ENCODE data around the gene KRT78.

The KRT78 gene

DNA sequence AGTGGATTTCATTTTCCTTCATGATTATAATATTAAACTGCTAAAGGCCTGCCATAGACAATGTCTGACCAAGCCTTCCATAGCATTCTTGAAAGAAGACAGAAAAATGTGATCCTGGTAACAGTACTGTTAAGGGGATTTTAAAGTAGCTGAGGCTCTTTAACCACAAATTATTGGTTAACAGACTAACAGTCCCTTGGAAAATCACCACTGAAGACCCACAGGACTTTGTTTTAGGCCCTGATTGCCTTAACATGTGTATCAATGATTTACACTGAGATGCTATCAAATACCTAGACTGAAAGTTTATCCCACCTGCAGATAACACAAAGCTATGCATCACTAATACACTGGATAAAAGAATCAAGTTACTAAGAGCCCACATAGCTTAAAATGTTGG lies 20.6 kb downstream of the KRT78 start:
- DNase-seq (ENCODE audit: low read depth, low spot score), result no peak
- no peak overlapping the region for H3K4me3 ChIP-seq (ENCODE audit: low read length)

DNA sequence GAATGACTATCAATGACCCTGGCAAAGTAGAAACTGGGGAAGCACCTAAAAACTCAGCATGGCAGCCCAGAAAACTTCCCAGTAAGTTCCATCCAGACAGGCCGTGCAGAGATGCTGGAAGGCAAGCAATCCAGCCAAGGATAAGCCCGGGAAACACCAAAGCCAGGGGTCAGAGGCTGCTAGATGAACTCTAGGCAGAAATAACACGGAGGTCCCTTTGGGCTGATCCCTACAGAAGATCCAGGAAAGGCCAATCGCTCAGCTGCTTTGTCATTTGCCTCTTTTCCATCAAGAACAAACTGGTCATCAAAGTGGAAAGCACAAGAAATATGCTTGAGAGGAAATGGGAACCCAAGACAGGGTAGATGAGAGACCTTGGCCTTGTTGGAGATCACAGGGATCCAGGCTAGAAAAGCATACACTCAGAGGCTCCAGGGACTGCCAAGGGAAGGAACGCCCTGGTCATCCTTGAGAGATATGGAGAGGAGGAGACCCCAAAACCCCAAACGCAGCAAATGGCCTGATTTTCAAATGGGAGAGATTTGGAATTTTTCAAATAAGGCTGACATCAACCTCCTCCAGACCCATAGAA lies 21.2 kb downstream of the KRT78 start:
- no peak for DNase-seq (ENCODE audit: low read depth, low spot score)
- H3K4me3 ChIP-seq (ENCODE audit: low read length), result no peak overlapping the region

DNA sequence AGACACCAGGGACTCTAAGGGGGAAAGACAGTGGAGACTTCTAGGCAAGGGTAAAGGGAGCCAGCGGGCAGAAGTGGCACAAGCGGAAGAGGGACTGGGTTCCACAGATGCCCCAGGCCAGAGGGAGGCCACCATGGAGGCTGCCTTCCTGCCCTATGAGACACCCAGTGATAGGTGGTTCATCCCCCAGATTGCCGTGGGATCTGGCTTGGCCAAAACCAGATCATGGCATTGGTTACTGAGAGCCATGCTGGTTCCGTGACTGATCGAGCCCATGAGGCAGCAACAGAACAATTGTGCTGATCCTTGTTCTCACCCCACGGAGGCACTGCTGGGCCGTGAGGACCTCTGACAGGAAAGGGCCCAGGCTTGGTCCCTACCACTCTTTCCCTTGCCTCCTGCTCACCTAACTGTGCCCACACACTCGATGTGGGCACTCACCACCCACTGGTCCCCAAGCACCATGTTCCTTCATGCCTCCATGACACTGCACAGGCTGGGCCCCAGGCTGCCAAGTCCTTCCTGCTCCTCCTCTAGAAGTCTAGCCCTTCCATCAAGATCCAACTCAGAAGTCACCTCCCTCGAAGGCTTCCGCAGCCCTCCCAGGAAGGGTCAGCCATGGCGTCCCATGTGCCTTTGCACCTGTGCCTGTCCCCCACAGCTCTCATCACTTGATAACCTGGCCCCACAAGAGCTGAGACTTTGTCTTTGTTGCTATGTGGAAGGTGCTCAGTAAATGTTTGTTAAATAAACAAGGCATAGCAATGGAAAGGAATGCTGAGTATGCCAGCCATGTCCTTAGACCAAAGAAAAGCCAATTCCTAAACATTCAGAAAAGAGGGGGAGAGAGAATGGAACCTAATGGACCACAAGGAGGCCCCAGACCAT lies 21.9 kb downstream of the KRT78 start:
- no peak overlapping the region for H3K4me3 ChIP-seq (ENCODE audit: low read length)
- DNase-seq (ENCODE audit: low read depth, low spot score), result no peak

DNA sequence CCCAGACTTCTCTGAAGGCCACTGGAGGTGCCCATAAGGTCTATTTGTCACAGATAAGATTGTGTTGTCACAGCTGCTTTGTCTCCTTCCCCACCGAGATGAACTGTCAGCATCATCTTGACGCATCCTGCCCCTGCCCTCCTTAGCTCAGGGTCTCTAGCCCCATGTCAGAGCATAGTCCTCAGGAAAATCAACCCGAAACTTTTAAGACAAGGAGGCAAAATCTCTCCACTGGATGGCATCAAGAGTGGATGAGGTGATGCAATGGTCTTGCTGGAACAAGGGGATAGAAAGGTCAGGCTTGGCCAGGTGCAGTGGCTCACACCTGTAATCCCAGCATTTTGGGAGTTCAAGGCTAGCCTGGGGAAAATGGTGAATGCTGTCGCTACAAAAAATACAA lies 22.8 kb downstream of the KRT78 start:
- no peak for DNase-seq (ENCODE audit: low read depth, low spot score)
- H3K4me3 ChIP-seq (ENCODE audit: low read length), result no peak overlapping the region

DNA sequence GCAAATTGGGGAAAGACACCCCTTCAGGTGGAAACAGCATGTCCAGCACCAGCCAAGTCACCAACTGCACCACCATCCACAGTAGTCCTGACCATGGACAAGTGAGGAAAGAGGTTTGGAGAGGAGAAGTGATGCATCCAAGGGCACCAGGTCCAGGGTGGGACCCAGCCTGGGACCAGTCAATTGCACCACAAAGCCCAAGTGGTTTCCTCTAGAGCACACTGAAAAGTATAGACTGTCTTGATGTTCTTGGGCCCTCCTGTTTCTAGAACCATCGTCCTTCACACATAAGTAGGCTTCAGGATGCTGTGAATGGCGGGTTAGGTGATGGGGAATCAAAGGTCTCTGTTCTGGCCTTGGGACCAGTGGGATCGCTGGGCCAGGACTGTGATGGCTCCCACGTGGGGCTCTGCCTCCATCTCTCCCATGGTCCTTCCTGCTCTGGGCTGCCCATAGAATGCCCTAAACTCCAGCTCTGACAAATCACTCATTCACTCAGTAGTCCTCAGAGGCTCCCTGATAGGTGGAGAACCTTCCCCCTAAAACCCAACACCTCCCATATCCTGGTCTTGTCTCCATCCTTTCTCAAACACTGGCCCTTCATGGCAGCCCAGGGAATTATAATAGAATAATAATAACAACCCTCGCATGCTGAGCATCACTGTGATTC lies 23.9 kb downstream of the KRT78 start:
- H3K4me3 ChIP-seq (ENCODE audit: low read length), result no peak overlapping the region

DNA sequence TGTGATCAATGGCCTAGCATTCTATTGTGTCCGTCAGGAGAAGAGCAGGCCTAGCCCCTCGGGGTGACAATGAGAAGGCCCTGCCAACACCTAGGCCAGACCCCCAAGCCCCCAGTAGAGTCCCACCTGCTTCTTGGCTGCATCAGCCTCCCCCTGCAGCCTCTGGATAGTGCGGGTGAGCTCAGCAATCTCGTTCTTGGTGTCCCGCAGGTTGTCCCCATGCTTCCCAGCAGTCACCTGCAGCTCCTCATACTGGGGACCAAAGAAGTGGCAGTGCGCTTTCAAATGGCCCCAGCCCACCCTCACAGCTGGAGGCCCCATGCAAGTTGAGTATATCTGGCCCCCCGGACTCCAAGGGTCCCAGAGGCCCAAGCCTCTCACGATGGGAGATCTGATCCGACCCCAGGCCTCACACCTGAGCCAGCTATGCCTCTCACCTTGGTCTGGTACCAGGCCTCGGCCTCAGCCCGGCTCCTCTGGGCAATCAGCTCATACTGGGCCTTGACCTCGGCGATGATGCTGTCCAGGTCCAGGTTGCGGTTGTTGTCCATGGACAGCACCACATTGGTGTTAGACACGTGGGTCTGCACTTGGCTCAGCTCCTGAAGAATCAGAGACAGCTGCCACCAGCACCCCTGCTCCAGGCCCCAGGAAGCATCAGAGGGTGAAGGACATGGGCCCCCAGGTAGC lies 24.9 kb downstream of the KRT78 start:
- DNase-seq (ENCODE audit: low read depth, low spot score), result no peak
- no peak overlapping the region for H3K4me3 ChIP-seq (ENCODE audit: low read length)

More for the DNA sequence above, 23.9 kb downstream of the KRT78 start:
- DNase-seq (ENCODE audit: low read depth, low spot score), result no peak

DNA sequence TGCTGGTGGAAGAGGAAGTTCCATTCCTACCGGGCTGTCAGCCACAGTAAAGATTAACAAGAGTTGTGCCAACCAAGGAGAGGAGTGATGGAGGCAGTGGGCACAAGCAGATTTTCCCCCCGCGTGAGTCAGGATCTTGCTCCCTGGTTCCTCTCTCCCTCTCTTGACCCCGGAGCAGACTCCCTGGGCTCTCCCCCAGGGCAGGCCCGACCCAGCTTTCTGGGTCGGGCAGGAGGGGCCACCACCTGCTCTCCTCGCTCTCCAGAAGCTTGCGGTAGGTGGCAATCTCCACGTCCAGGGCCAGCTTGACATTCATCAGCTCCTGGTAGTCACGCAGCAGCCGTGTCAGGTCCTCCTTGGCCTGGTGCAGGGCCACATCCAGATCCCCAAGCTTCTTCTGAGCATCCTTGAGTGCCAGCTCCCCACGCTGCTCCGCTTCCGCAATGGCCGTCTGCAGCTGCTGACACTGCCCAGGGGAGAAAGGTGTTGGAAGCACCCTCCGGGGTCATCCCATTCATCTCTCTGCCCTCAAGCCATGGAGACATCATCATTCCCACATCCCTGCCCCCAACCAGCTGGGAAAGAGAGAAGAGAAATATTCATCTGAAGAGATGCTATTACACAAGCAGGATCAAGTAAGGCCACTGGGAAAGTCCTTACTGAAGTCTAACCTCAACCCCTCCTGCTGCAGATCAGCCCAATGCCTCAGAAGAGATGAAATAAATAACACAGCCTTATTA lies 25.9 kb downstream of the KRT78 start:
- no peak for DNase-seq (ENCODE audit: low read depth, low spot score)

DNA sequence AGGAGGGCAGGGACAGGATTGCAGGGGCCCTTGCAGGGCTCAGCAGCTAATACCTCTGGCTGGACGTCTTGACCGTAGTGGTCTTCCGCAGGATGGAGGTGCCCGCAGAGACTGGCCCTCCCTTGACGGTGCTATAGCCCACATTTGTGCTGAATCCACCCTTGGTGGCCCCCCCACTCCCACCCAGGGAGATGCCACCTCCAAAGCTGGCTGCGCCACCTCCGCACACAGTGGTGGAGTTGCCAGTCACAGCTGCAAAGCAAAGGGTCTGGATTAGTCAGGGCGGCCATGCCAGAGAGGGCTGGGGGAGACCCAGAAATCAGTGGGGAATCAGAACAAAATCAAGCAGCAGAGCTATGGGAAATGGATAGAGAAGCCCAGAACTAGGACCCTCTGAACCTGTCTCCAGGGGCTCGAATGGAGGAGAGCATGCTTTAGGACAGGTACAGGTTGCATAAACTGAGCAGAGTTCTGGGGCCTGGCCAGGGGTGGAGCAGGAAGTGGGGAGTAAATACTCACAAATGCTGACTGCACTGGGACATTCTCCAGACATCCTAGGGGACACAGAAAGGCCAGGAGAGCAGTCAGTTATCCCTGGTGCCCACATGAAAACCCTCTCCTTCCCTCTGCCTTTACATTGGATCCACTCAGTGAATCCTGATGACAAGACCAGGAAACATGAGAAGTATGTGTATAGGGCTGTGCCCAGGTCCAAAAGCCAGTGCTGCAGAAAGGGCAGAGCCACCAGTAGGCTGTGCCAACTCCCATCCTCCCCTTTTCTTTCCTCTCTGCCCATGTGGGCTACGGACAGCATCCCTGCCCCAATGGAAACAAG lies 26.8 kb downstream of the KRT78 start:
- no peak for DNase-seq (ENCODE audit: low read depth, low spot score)
- no peak overlapping the region for H3K4me3 ChIP-seq (ENCODE audit: low read length)

More for the DNA sequence above, 25.9 kb downstream of the KRT78 start:
- H3K4me3 ChIP-seq (ENCODE audit: low read length), result no peak overlapping the region

DNA sequence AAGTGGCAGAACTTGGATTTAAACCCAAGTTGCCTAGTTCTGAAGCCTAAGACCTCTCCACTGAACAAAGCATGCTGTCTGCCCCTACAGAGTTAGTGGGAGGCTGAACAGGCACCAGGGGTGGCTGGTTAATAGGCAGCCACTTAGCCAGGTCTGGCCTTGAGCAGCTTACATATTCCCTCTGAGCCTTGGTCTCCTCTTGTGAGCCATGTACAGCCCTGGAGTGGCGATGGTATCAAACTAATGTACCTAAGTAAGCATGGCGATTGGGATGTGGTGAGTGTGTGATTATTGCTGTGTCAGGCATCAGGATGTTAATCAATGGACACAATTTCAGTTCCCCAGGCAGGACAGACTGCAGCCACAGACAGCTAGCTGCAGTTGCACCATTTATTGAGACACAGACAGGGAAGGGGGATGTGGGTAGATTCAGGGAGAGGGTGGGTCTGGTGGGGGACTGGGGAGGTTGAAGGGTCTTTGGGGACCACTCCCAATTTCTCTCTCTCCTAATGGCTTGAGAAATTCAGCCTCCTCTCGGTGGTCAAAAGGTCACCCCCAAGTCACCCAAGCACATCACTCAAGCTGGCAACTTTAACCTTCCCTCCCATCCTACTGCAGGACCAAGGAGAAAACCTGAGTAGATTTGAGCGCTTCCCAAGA lies 27.6 kb downstream of the KRT78 start:
- H3K4me3 ChIP-seq (ENCODE audit: low read length), result no peak overlapping the region
- DNase-seq (ENCODE audit: low read depth, low spot score), result no peak

DNA sequence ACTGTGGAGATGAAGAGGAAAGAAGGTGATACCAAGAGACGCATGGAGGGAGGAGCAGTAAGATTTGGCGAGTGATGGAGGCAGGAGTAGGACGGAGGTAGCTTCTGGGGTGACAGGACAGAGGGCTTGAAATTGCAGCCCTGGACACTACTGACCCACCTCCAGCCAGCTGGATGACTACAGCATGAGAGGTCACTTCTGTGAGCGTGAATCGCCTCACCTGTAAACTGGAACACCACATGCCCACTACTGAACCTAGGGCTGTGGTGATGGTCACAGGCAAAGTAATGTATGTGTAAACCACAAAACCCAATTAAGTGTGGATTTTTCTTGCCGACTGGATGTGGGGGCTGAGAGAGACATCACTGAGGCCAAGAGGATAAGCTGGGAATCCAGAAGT lies 28.3 kb downstream of the KRT78 start:
- H3K4me3 ChIP-seq (ENCODE audit: low read length), result no peak overlapping the region
- no peak for DNase-seq (ENCODE audit: low read depth, low spot score)

DNA sequence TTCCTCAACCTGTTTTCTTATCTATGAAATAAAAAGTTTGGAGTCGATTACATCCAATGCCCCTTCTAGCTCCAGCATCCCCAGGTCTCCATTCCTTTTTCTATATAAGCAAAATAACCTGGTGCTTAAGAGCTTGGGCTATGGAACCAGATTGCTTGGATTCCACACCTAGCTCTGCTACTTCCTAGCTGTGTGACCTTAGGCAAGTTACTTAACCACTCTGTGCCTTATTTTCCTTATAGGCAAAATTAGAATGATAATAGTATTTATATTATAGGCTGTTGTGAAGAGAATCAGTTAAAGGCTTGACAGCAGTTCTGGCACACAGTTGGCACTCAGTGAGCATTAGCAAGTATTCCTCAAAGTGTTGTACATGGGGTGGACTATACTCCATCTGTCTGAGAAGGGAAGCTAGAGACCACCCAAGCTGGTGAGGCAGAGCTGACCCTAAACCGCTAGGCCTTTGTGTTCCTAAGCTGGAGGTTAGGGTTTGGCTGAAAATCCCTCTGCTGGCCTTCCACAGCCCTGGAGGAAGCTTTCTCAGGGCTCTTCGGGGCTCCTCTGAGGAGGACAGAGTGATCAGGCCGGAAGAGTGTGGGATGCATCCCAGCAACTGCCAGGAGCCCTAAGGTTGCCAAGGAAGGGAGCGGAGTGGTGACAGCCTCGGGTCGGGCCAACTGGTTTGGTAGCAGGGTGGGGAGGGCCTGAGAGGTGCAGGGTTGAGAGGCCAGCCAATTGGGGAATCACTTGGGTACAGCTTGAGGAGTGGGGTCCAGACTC lies 28.9 kb downstream of the KRT78 start:
- no peak overlapping the region for H3K4me3 ChIP-seq (ENCODE audit: low read length)
- no peak for DNase-seq (ENCODE audit: low read depth, low spot score)

DNA sequence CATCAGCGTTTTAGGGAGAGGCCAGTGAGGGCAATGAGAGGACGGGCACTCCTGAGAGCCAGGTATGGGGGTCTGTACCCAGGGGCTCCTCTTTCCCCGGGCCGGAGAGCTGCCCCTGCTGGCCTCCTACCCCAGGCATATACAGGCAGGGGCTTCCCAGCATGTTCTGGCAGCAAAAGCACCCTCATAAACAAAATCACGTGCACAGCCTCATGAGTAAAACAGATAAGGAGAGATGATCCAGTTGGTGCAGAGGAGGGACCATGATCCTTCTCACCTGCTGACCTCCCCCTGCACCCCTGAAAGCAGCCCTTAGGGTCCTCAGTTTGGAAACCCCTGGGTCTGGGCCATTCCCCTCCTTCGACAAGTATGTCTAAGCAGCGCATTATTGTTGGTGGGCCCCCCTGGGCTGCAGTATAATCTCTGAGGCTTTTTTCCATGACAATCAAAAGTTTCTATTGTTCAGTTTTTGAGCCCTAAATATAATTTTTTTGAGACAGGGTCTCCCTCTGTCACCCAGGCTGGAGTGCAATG lies 29.8 kb downstream of the KRT78 start:
- H3K4me3 ChIP-seq (ENCODE audit: low read length), result no peak overlapping the region
- DNase-seq (ENCODE audit: low read depth, low spot score), result no peak

DNA sequence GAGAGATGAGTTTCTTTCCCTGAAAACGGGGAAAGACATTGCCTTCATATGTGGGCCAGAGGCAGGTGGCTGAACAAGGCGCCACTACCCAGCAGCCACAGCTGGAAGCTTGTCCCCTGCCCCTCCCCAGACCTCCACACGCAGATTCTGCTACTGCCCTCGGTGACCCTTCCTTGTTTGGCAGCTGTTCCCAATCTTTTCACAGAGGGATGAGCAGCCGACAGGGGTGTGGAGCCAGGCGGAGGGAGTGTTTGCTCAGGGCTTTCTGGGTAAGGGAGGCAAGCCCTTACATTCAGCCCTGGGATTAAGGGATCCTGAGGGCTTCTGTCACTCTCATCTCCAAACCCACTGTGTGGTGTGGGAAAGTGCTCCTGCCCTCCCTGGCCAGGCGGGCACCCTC lies 30.4 kb downstream of the KRT78 start:
- no peak for DNase-seq (ENCODE audit: low read depth, low spot score)
- H3K4me3 ChIP-seq (ENCODE audit: low read length), result no peak overlapping the region

DNA sequence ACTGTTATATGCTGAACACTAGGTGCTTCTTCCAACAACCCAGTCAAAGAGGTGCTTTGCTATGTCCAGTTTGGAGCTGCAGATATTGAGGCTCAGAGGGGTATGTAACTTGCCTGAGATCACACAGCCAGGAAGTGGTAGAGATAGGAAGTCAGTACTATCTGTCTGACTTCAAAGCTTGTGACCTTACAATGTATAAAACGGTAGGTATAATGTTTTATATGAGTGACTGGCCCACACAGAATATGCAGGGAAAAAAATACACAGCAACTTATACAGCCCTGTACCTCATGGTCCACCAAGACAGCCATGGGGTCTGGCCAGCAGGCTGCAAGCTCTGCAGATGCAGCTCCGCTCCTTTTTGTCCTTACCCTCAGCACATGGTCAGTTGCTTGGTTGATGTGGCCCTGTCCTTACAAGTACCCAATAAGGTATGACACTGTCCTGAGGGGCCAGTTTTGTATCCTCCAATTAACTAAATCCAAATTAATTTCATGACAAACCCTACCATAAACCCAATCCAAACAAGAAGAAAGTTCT lies 31.0 kb downstream of the KRT78 start:
- no peak overlapping the region for H3K4me3 ChIP-seq (ENCODE audit: low read length)
- DNase-seq (ENCODE audit: low read depth, low spot score), result peak; percentile 57

DNA sequence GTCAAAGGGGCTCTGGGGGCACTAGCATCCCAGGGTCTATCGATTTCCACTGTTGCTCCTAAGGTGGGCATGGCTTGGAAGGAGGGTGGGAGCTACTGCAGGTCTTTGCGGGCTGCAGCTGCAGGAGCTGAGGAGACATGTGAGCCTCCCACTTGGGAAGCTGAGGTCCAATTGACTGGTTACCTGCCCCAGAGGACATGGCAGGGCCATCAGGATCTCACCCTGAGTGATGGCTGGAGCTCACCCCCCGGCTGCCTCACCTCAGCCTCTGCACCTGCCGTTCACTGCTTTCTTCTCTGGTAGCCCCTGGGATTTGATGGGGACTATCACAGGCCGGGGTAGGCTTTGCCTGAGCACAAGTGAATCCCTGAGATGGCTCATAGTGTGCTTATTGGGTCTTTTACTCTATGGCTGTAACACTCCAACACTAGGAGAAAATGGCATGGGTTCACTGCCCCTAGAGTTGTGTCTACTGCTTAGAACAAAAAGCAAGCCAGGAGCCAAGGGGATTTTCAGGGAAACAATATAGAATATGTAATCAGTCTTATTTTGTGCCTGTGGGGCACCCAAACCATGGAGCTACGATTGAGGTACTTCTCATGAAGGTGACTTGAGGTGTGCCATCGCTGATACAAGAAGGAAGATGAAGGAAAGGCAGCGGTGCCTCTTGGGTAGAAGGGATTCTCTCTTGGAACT lies 31.6 kb downstream of the KRT78 start:
- no peak for DNase-seq (ENCODE audit: low read depth, low spot score)
- no peak overlapping the region for H3K4me3 ChIP-seq (ENCODE audit: low read length)

Measured in Jurkat, Clone E6-1 (cell line).